Measurements from ENCODE around the gene ARHGAP22. TPM values are rescaled to one million over a fixed set of nuclear protein-coding genes. Genes with fewer than 3 reads are reported as not detected.

ARHGAP22 gene
- total and polyA plus RNA-seq, 7 experiments from 2014 or later: 0.37 to 2.9 (median 1.1) TPM; not detected in 3

DNA sequence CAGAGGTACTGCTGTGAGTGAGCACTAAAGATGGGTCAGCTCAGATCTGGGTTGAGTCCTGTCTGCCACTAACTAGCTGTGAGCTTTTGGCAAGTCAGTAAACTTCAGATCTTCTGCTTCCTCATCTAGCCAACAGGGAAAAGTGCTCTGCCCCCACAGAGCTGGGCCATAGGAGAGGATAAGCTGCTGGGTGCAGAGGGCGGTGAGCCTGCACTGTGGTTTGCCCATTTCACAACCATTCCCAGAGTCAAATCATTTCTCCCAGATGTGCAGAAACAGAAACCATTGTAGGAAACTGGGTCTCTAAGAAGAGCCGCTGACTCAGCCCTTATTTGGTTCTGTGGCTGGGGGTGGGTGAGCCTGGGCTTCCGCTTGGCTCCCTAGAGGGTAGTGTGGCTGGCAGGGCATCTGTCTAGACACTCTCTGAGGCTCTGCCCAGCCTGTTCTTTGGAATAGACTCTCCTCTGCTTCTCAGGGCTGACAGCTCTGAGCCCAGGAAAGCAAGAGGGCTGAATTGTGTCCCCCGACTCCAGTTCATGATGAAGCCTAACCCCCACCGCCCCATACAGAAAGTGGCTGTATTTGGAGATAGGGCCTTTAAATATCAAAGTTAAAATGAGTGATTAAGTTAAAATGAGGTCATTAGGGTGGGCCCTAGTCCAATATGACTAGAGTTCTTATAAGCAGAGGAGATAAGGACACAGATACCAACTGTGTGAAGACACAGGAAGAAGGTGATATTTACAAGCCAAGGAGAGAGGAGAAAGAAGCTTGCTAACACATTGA is 29.5 kb upstream of the ARHGAP22 start:
- Histone ChIP-seq H3K36me3 (ENCODE audit: control insufficient read depth in 2 of 3, insufficient read depth in 3 of 3, low read length in 3 of 3) (no peaks in the 10 kb centered on the region), H3K9me3 (ENCODE audit: control insufficient read depth in 2 of 3, low read length in 3 of 3) (no peaks in the 10 kb centered on the region), H3K27ac (ENCODE audit: low read depth, low read length) (no peak overlapping the region), H3K27me3 (ENCODE audit: control insufficient read depth in 2 of 2, insufficient read depth in 2 of 2, low read length in 2 of 2) (no peaks in the 10 kb centered on the region), H3K4me1 (ENCODE audit: control insufficient read depth in 2 of 2, insufficient read depth in 2 of 2, low read length in 2 of 2) (no peaks in the 10 kb centered on the region), H3K4me3 (ENCODE audit: low read length) (no peak overlapping the region)
- Mint-ChIP-seq H3K9me3 (peaks cover 0 to 7% (median 3%) of the 10 kb centered on the region in 11 donors), H3K4me3 (peak overlapping the region in 1 of 10 donors; percentile 19), H3K27ac (no peak overlapping the region), H3K36me3 (no peaks in the 10 kb centered on the region), H3K27me3 (peaks cover 18 to 39% (median 30%) of the 10 kb centered on the region in 5 donors), H3K4me1 (peaks cover 9 to 19% (median 12%) of the 10 kb centered on the region in 7 donors)
- DNase-seq (peak in 1 of 9 donors; percentile 26), ATAC-seq (peak; percentile 91)
- intact Hi-C loops (cut with micrococcal nuclease): no loop called here
- ChIA-PET CTCF (no interaction called here), POLR2A (no interaction called here)

DNA sequence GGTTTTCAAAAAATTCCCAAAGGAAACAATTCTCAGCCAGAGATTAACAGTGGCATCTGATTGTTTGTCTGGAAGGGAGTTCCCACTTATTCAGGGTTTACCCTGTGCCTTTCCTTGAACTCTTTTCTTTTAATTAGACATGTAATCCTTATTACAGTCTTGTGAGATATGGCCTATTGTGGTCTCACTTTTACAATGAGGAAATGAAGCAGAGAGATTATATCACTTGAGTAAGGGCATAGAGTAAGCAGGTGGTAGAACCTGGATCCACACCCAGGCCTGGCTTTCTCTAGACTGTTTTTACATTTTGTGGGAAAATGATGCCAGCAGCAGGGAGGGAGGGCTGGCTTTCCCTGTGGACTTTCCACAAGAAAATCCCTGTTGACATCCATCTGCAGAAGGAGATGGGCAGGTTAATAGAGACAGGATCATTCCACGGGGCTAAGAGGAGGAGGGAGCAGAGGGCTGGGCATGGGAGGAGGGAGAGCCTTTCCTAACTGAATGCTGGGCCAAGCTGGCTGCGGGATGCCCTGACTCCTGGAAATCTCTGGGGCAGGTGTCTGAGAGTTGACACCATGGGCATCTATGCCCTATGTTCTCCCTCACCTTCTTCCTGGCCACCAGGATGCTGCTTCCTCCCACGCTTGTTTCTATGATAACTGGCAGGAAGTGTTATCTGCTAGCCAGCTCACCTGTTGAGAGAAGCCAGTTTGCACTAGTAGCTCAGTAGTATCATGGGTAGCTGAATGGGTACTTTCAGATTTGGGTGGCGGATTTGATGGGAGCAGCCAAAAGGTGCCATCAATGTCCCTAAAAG is 28.7 kb upstream of the ARHGAP22 start:
- Histone ChIP-seq H3K36me3 (ENCODE audit: control insufficient read depth in 2 of 3, insufficient read depth in 3 of 3, low read length in 3 of 3) (no peaks in the 10 kb centered on the region), H3K4me3 (ENCODE audit: low read length) (no peak overlapping the region), H3K4me1 (ENCODE audit: control insufficient read depth in 2 of 2, insufficient read depth in 2 of 2, low read length in 2 of 2) (no peaks in the 10 kb centered on the region), H3K27me3 (ENCODE audit: control insufficient read depth in 2 of 2, insufficient read depth in 2 of 2, low read length in 2 of 2) (no peaks in the 10 kb centered on the region), H3K9me3 (ENCODE audit: control insufficient read depth in 2 of 3, low read length in 3 of 3) (no peaks in the 10 kb centered on the region), H3K27ac (ENCODE audit: low read depth, low read length) (no peak overlapping the region)
- peaks cover 9 to 19% (median 12%) of the 10 kb centered on the region in 7 donors for H3K4me1 Mint-ChIP-seq
- POLR2A ChIA-PET: no interaction called here
- peak overlapping the region in 2 of 10 donors; percentile 19 to 31 for H3K4me3 Mint-ChIP-seq
- peak overlapping the region in 1 of 9 donors; percentile 9 for H3K27ac Mint-ChIP-seq
- no peak for DNase-seq
- ATAC-seq: peak; percentile 3
- peaks cover 0 to 5% (median 2%) of the 10 kb centered on the region in 11 donors for H3K9me3 Mint-ChIP-seq
- peaks cover 14 to 33% (median 27%) of the 10 kb centered on the region in 5 donors for H3K27me3 Mint-ChIP-seq
- intact Hi-C loops (cut with micrococcal nuclease): no loop called here
- H3K36me3 Mint-ChIP-seq: no peaks in the 10 kb centered on the region
- CTCF ChIA-PET: no interaction called here

DNA sequence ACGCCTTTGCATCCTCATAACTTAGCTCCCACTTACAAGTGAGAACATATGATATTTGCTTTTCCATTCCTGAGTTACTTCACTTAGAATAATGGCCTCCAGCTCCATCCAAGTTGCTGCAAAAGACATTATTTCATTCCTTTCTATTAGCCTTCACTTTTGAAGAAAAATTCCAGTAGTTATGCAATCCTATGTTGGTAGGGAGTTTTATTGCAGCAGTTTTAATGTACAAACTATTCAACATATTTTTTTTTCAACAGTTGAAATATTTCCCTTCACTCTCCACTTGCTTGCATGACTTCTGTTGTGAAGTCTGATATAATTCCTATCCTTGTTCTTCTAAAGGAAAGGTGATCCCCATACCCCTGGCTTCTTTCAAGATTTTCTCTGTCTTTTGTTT is 27.3 kb upstream of the ARHGAP22 start:
- ChIA-PET POLR2A (no interaction called here), CTCF (no interaction called here)
- H3K36me3 ChIP-seq (ENCODE audit: control insufficient read depth in 2 of 3, insufficient read depth in 3 of 3, low read length in 3 of 3): no peaks in the 10 kb centered on the region
- ATAC-seq (no peak), DNase-seq (no peak)
- H3K4me3 ChIP-seq (ENCODE audit: low read length): no peak overlapping the region
- no peaks in the 10 kb centered on the region for H3K36me3 Mint-ChIP-seq
- H3K27me3 ChIP-seq (ENCODE audit: control insufficient read depth in 2 of 2, insufficient read depth in 2 of 2, low read length in 2 of 2): no peaks in the 10 kb centered on the region
- peaks cover 10 to 19% (median 13%) of the 10 kb centered on the region in 5 donors for H3K27me3 Mint-ChIP-seq
- H3K27ac Mint-ChIP-seq: no peak overlapping the region
- peaks cover 0 to 4% (median 0%) of the 10 kb centered on the region in 11 donors for H3K9me3 Mint-ChIP-seq
- intact Hi-C loops (cut with micrococcal nuclease): no loop called here
- H3K4me3 Mint-ChIP-seq: no peak overlapping the region
- H3K9me3 ChIP-seq (ENCODE audit: control insufficient read depth in 2 of 3, low read length in 3 of 3): no peaks in the 10 kb centered on the region
- H3K4me1 Mint-ChIP-seq: peaks cover 9 to 17% (median 12%) of the 10 kb centered on the region in 7 donors
- no peak overlapping the region for H3K27ac ChIP-seq (ENCODE audit: low read depth, low read length)
- no peaks in the 10 kb centered on the region for H3K4me1 ChIP-seq (ENCODE audit: control insufficient read depth in 2 of 2, insufficient read depth in 2 of 2, low read length in 2 of 2)

DNA sequence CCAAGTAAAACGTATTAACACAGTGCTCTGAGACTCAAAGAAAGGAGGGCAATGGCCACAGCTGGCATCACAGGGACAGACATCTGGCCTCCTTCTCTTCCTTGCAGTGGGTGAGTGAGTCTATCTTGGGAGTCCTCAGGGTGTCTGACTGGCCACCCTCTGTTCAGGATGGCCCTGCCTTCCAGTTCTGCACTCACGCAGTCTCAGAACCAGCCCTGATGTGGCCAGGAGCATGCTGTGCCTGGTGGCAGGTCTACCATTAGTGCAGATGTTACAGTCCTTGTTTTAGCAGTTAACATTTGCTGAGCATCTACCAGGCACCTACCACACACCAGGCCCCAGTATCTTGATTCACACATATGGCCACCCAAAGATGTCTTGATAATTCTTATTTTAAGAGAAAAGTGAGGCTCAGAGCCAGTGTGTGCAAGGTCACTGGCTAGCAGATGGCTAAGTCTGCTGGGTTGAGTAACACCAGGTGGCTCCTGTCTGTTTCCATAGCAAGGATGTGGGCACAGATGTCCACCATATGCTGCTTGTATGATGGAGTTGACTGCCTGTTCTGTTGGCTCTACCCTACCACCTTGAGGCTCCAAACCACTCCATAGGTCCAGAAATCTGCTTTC is 23.2 kb upstream of the ARHGAP22 start:
- intact Hi-C loops (cut with micrococcal nuclease): no loop called here
- CTCF ChIA-PET: no interaction called here
- peaks cover 10 to 22% (median 13%) of the 10 kb centered on the region in 5 donors for H3K27me3 Mint-ChIP-seq

DNA sequence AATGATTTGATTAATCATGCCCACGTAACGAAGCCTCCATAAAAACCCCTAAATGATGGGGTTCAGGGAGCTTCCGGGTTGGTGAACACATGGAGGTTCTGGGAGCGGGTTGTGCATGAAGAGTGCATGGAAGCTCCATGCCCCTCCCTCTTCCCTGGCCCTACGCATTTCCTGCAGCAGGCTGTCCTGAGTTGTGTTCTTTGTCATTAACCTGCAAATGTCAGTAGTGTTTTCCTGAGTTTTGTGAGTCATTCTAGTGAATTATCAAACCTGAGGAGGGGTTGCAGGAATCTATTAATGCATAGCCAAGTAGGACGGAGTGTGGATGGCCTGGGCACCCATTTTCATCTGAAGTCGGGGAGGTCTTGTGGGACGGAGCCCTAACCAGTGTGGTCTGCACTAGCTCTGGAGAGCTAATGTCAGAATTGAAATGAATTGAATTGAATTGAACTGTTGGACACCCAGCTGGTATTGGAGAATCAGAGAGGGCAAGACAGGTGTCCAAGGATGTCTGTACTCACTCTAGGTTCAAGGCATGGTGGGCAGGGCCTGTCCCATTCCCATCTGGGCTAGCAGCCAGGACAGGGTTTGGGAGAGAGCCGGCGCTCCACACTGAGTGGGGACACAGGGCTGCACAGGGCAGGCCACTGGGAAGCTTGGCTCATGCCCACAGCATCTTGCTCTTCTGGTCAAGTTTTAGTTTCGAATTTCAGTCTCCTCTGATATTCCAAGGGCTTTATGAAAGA is 22.3 kb upstream of the ARHGAP22 start:
- H3K36me3 ChIP-seq (ENCODE audit: control insufficient read depth in 2 of 3, insufficient read depth in 3 of 3, low read length in 3 of 3): no peaks in the 10 kb centered on the region
- Mint-ChIP-seq H3K4me1 (no peaks in the 10 kb centered on the region), H3K27me3 (peaks cover 10 to 24% (median 14%) of the 10 kb centered on the region in 5 donors), H3K27ac (no peak overlapping the region), H3K9me3 (no peaks in the 10 kb centered on the region), H3K36me3 (no peaks in the 10 kb centered on the region), H3K4me3 (no peak overlapping the region)
- intact Hi-C loops (cut with micrococcal nuclease): no loop called here
- no peak for DNase-seq
- H3K4me1 ChIP-seq (ENCODE audit: control insufficient read depth in 2 of 2, insufficient read depth in 2 of 2, low read length in 2 of 2): no peaks in the 10 kb centered on the region
- no peak overlapping the region for H3K27ac ChIP-seq (ENCODE audit: low read depth, low read length)
- ChIA-PET POLR2A (no interaction called here), CTCF (no interaction called here)
- no peaks in the 10 kb centered on the region for H3K9me3 ChIP-seq (ENCODE audit: control insufficient read depth in 2 of 3, low read length in 3 of 3)
- ATAC-seq: no peak
- no peak overlapping the region for H3K4me3 ChIP-seq (ENCODE audit: low read length)
- H3K27me3 ChIP-seq (ENCODE audit: control insufficient read depth in 2 of 2, insufficient read depth in 2 of 2, low read length in 2 of 2): no peaks in the 10 kb centered on the region

More for the DNA sequence above, 23.2 kb upstream of the ARHGAP22 start:
- Mint-ChIP-seq H3K4me3 (no peak overlapping the region), H3K4me1 (no peaks in the 10 kb centered on the region), H3K27ac (no peak overlapping the region), H3K9me3 (no peaks in the 10 kb centered on the region), H3K36me3 (no peaks in the 10 kb centered on the region)
- Histone ChIP-seq H3K4me1 (ENCODE audit: control insufficient read depth in 2 of 2, insufficient read depth in 2 of 2, low read length in 2 of 2) (no peaks in the 10 kb centered on the region), H3K27ac (ENCODE audit: low read depth, low read length) (no peak overlapping the region), H3K9me3 (ENCODE audit: control insufficient read depth in 2 of 3, low read length in 3 of 3) (no peaks in the 10 kb centered on the region), H3K36me3 (ENCODE audit: control insufficient read depth in 2 of 3, insufficient read depth in 3 of 3, low read length in 3 of 3) (no peaks in the 10 kb centered on the region), H3K4me3 (ENCODE audit: low read length) (no peak overlapping the region), H3K27me3 (ENCODE audit: control insufficient read depth in 2 of 2, insufficient read depth in 2 of 2, low read length in 2 of 2) (no peaks in the 10 kb centered on the region)
- DNase-seq: no peak
- no peak for ATAC-seq
- POLR2A ChIA-PET: no interaction called here

DNA sequence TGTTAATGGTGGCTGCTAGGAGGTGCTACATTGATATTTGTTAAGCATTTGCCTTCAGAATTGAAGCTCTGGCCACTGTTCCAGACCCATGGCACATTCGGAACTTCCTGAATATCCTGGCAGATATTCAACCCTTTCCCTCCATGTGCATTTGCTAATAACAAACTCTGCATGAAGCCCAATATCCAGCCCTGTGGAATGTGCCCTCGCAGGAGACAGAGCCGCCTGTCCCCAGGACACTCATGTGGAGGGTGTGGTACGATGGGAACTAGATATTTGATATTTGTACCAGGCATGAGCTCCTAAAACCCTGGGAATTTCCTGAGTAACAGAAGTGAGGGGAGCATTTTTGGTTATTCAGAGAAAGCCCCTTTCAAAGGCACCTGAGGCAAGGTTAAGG is 21.6 kb upstream of the ARHGAP22 start:
- no peak overlapping the region for H3K27ac ChIP-seq (ENCODE audit: low read depth, low read length)
- POLR2A ChIA-PET: no interaction called here
- no peak for DNase-seq
- no peaks in the 10 kb centered on the region for H3K36me3 ChIP-seq (ENCODE audit: control insufficient read depth in 2 of 3, insufficient read depth in 3 of 3, low read length in 3 of 3)
- H3K4me1 ChIP-seq (ENCODE audit: control insufficient read depth in 2 of 2, insufficient read depth in 2 of 2, low read length in 2 of 2): no peaks in the 10 kb centered on the region
- no peak for ATAC-seq
- Mint-ChIP-seq H3K36me3 (no peaks in the 10 kb centered on the region), H3K27ac (no peak overlapping the region), H3K27me3 (peaks cover 9 to 24% (median 14%) of the 10 kb centered on the region in 5 donors), H3K4me3 (no peak overlapping the region), H3K4me1 (no peaks in the 10 kb centered on the region), H3K9me3 (no peaks in the 10 kb centered on the region)
- no peaks in the 10 kb centered on the region for H3K9me3 ChIP-seq (ENCODE audit: control insufficient read depth in 2 of 3, low read length in 3 of 3)
- no peaks in the 10 kb centered on the region for H3K27me3 ChIP-seq (ENCODE audit: control insufficient read depth in 2 of 2, insufficient read depth in 2 of 2, low read length in 2 of 2)
- no peak overlapping the region for H3K4me3 ChIP-seq (ENCODE audit: low read length)
- intact Hi-C loops (cut with micrococcal nuclease): no loop called here
- CTCF ChIA-PET: no interaction called here
